GM10266 (cell line): Measurements from ENCODE around the gene EFCAB8.

ENCODE experiments used
- DNase-seq: peaks from one replicate; pipeline ENCODE4 v3.0.0; 2012; ENCODE audit errors: extremely low spot score
- CTCF ChIP-seq: IDR thresholded peaks from 2 replicates; pipeline ENCODE4 v1.5.1; 2012; ENCODE audit warnings: mild to moderate bottlenecking, low read depth; ENCODE audit not compliant: control insufficient read depth, insufficient read depth; ENCODE audit errors: missing control alignments

Gene EFCAB8

GRCh38 chr20:32984196-32984595, 125.5 kb downstream of the EFCAB8 start:
- no peak for TF ChIP-seq CTCF
- DNase-seq: no peak

GRCh38 chr20:32984631-32985354, 126.1 kb downstream of the EFCAB8 start:
- TF ChIP-seq CTCF: no peak
- DNase-seq: no peak

GRCh38 chr20:32985596-32985995, 126.9 kb downstream of the EFCAB8 start:
- no peak for DNase-seq
- no peak for TF ChIP-seq CTCF

GRCh38 chr20:32986331-32986966, 127.7 kb downstream of the EFCAB8 start:
- no peak for TF ChIP-seq CTCF
- no peak for DNase-seq

- no peak for TF ChIP-seq CTCF
- no peak for DNase-seq
Observed at GRCh38 chr20:32987044-32987825, 128.5 kb downstream of the EFCAB8 start.

- no peak for DNase-seq
- TF ChIP-seq CTCF: no peak
Observed at GRCh38 chr20:32988008-32988407, 129.3 kb downstream of the EFCAB8 start.
